ENCODE results near the gene TUBB1. TPM values are rescaled to one million over a fixed set of nuclear protein-coding genes. Genes with fewer than 3 reads are reported as not detected.

The TUBB1 gene
- total RNA-seq, 1 donor from 2014 or later, result not detected

DNA sequence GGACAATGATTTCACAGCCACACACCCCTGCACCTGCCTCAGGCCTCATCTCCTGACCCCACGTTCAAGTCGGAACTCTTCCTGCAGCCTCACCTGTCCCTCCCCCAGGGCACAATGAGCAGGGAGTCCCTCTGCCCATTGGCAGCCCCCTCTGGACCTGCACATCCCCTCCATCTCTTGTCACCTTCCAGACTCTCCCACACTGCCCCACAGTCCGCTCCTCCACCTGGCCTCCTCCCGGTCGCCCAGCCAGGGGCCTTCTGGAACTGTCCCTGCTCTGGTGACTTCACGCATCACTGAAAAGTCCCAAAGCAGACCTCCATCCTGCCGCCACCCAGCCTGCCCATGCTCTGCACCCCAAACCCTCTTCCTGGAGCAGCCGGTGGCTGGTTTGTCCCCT, 16.8 kb upstream of the TUBB1 start:
- no peaks in the 10 kb centered on the region for H3K27me3 ChIP-seq (ENCODE audit: control insufficient read depth, insufficient read depth, low read length)
- DNase-seq (ENCODE audit: low read depth), result no peak
- no peak overlapping the region for H3K4me3 ChIP-seq (ENCODE audit: low read depth, low read length)
- H3K36me3 ChIP-seq (ENCODE audit: control insufficient read depth, insufficient read depth, low read length), result peaks cover 1% of the 10 kb centered on the region
- TF ChIP-seq, protein P1, sequence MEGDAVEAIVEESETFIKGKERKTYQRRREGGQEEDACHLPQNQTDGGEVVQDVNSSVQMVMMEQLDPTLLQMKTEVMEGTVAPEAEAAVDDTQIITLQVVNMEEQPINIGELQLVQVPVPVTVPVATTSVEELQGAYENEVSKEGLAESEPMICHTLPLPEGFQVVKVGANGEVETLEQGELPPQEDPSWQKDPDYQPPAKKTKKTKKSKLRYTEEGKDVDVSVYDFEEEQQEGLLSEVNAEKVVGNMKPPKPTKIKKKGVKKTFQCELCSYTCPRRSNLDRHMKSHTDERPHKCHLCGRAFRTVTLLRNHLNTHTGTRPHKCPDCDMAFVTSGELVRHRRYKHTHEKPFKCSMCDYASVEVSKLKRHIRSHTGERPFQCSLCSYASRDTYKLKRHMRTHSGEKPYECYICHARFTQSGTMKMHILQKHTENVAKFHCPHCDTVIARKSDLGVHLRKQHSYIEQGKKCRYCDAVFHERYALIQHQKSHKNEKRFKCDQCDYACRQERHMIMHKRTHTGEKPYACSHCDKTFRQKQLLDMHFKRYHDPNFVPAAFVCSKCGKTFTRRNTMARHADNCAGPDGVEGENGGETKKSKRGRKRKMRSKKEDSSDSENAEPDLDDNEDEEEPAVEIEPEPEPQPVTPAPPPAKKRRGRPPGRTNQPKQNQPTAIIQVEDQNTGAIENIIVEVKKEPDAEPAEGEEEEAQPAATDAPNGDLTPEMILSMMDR (IDR thresholded peaks at IDR 0.05; ENCODE audit: insufficient read depth, low read length, poor library complexity, severe bottlenecking), result no peak

DNA sequence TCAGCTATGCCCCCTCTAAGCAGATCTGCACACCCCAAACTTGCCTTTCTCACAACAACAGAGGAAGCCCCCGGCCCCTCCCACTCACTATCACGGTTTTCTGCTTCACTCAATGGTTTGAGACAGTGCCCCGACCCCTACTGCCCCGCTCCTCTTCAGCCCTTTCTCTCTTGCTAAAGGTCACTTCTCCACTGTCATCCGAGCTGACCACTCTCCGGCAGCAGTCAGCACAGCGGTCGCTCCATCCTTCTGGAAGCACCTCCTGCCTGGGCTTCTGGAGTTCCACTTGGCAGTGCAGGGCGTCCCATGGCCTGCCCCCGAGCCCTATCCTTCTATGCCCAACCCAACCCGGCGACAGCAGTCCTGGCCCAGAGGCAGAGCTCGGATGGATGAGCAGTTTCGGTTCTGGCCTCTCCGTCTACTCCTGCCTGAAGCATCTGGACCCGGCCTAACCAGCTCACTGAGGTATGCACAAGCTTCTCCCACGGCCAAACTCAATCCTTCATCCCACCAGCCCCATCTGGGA, 16.3 kb upstream of the TUBB1 start:
- TF ChIP-seq, protein P1 (IDR thresholded peaks at IDR 0.05; ENCODE audit: insufficient read depth, low read length, poor library complexity, severe bottlenecking), result no peak

DNA sequence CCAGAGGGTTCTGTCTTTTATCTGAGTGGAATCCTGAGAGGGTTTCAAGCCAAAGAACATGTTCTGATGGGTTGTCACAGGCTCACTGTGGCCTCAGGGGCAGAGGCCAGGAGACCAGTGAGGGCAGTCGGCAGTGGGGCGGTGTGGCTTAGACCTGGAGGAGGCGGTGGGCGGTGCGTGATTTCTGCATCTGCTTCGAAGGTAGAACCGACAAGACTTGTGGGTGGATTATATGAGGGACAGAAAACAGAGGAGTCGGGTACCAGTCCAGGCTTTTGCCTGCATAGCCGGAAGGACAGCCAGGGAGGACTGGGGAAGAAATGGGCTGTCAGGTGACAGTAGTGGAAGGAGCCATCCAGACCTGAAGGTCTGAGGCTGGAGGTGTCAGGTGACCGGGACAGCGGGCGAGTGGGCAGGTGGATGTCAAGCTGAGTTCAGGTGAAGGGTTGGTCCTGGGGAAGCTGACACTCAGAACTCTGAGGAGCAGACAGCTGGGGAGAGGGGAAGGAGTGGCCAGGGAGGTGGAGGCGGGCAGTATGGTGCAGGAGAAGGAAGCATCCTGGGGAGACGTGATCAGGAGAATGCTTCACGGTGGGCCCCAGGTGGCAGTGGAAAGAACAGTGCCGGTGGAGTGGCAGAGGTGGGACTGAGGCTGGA, 15.3 kb upstream of the TUBB1 start:
- H3K36me3 ChIP-seq (ENCODE audit: control insufficient read depth, insufficient read depth, low read length), result no peaks in the 10 kb centered on the region
- H3K27me3 ChIP-seq (ENCODE audit: control insufficient read depth, insufficient read depth, low read length), result no peaks in the 10 kb centered on the region
- DNase-seq (ENCODE audit: low read depth), result no peak
- TF ChIP-seq, protein P1 (IDR thresholded peaks at IDR 0.05; ENCODE audit: insufficient read depth, low read length, poor library complexity, severe bottlenecking), result no peak
- no peak overlapping the region for H3K4me3 ChIP-seq (ENCODE audit: low read depth, low read length)

More for the DNA sequence above, 16.3 kb upstream of the TUBB1 start:
- no peak for DNase-seq (ENCODE audit: low read depth)
- Histone ChIP-seq H3K27me3 (ENCODE audit: control insufficient read depth, insufficient read depth, low read length) (no peaks in the 10 kb centered on the region), H3K36me3 (ENCODE audit: control insufficient read depth, insufficient read depth, low read length) (no peaks in the 10 kb centered on the region), H3K4me3 (ENCODE audit: low read depth, low read length) (no peak overlapping the region)

DNA sequence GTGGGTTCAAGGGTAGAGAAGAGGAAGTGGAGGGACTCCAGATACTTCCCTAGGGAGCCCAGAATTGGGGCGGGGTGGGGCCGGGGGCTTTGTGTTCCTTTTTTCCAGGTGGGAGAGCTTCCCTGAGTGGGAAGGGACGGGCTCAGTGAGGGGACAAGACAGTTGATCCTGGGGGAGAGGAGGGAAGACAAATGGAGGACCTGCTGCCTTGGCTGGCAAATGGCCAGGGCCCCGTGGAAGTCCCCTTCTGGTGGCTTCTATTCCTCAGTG, 14.8 kb upstream of the TUBB1 start:
- DNase-seq (ENCODE audit: low read depth), result no peak
- H3K4me3 ChIP-seq (ENCODE audit: low read depth, low read length), result no peak overlapping the region
- TF ChIP-seq, protein P1 (IDR thresholded peaks at IDR 0.05; ENCODE audit: insufficient read depth, low read length, poor library complexity, severe bottlenecking), result no peak
- H3K27me3 ChIP-seq (ENCODE audit: control insufficient read depth, insufficient read depth, low read length), result no peaks in the 10 kb centered on the region
- H3K36me3 ChIP-seq (ENCODE audit: control insufficient read depth, insufficient read depth, low read length), result no peaks in the 10 kb centered on the region

DNA sequence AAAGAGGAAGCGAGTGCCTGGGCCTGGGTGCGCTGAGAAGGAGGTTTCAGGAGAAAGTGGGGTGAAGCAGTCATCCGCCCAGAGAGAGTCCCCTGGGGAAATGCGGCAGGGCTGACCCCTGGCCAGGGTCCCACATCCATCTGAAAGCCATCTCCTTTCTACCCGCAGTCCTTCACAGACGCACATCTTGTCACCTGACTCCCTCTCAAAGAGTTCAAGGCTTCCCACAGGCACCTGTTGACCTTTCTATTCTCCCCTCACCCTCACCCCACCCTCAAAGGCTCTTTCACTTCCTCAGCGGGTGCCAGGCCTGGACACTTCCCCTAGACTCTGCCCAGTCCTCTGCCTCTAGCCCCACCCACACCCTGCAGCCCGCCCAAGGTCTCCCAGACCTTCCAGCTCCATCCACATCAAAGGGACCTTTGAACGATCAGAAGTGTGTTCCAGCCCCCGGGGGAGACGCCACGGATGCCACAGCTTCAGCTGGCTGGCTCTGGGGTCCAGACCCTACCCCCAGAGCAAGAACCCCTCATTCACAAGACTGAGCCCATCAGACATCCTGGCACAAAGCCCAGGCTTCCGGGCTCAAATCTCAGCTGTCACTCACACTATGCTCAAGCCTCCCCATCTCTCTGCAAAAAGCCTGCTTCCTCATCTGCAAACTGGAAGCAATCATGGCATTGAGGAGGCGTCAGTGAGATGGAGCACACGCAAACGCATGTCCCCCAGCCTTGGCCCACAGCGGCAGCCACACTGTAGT, 14.3 kb upstream of the TUBB1 start:
- no peaks in the 10 kb centered on the region for H3K36me3 ChIP-seq (ENCODE audit: control insufficient read depth, insufficient read depth, low read length)
- TF ChIP-seq, protein P1 (IDR thresholded peaks at IDR 0.05; ENCODE audit: insufficient read depth, low read length, poor library complexity, severe bottlenecking), result no peak
- DNase-seq (ENCODE audit: low read depth), result no peak
- no peak overlapping the region for H3K4me3 ChIP-seq (ENCODE audit: low read depth, low read length)
- no peaks in the 10 kb centered on the region for H3K27me3 ChIP-seq (ENCODE audit: control insufficient read depth, insufficient read depth, low read length)

Measured in kidney epithelial cell (primary cell).